ENCODE measurements around the gene RBBP8. TPM values are rescaled to one million over a fixed set of nuclear protein-coding genes. Genes with fewer than 3 reads are reported as not detected.

Gene RBBP8
- total and polyA plus RNA-seq, 10 of the 15 experiments (the other 5 are each of a cell fraction or from before 2014, with no cell fraction given) = 46.2 to 82.3 (median 68.7) TPM

GRCh38 chr18:22932885-22933205 lies 283 bp upstream of the RBBP8 start:
- 1% methylated on average over 17 of the region's 17 CpGs for WGBS (ENCODE audit: insufficient coverage, insufficient replicate concordance, low lambda C conversion rate, missing lambda C conversion rate)
- Histone ChIP-seq H3K36me3 (ENCODE audit: control insufficient read depth in 2 of 2, insufficient read depth in 2 of 2, low read length in 1 of 2) (peaks cover 0 to 2% of the 10 kb centered on the region in 2 experiments; a peak in 1 of 4 replicates), H3K27ac (ENCODE audit: control insufficient read depth, insufficient read depth) (peak overlapping the region; percentile 92), H3K79me2 (ENCODE audit: control insufficient read depth, insufficient read depth, low read length) (peaks cover 28% of the 10 kb centered on the region), H3K9me3 (replicated peaks; ENCODE audit: control insufficient read depth, insufficient read depth, low read length) (no peaks in the 10 kb centered on the region), H3K27me3 (replicated peaks in 1 of 2; ENCODE audit: control insufficient read depth in 2 of 2, insufficient read depth in 2 of 2, low read length in 1 of 2) (no peaks in the 10 kb centered on the region), H3K4me1 (ENCODE audit: control insufficient read depth, insufficient read depth, low read length) (peaks cover 6% of the 10 kb centered on the region), H3K4me3 (peak overlapping the region; percentile 86), H3K9ac (ENCODE audit: control insufficient read depth, insufficient read depth, low read length) (peak overlapping the region; percentile 97), H3K4me2 (ENCODE audit: control insufficient read depth, insufficient read depth) (peak overlapping the region; percentile 93), H2AFZ (ENCODE audit: control insufficient read depth, low read depth, low read length) (peak overlapping the region; percentile 92), H4K20me1 (ENCODE audit: control insufficient read depth, insufficient read depth) (no peaks in the 10 kb centered on the region)
- DNase-seq (ENCODE audit: low read depth, low spot score) (no peak), ATAC-seq (peak; percentile 52), FAIRE-seq (no peak)
- BruUV-seq (replicated peaks) = no TSS peak
- ChIA-PET RAD21 (ENCODE audit: unreplicated experiment) (interaction anchor here (0.7 to 1.6 kb wide), 10 partner anchors 8 to 479 kb away, joined by 3 to 14 read pairs (median 3); no protein-coding TSS in a partner anchor), SMC1A (ENCODE audit: uncharacterized antibody, unreplicated experiment) (interaction anchor here (0.6 to 6.3 kb wide), 8 partner anchors 9 to 529 kb away, joined by 3 to 74 read pairs (median 3); no protein-coding TSS in a partner anchor), POLR2A (interaction anchor here (0.6 to 1.5 kb wide), 6 partner anchors 9 to 1102 kb away, joined by 3 to 11 read pairs (median 4); no protein-coding TSS in a partner anchor), CTCF (interaction anchor here (0.7 to 6.3 kb wide), 12 partner anchors 8 to 425 kb away, joined by 3 to 103 read pairs (median 4); no protein-coding TSS in a partner anchor)
- TF ChIP-seq LARP7 (IDR thresholded peaks at IDR 0.05) (0 out of 2 replicates have a peak, but pooled peaks have one; percentile 41), MEF2A (IDR thresholded peaks at IDR 0.05; ENCODE audit: insufficient read depth, low read depth, low read length) (no peak), EED (IDR thresholded peaks at IDR 0.05; ENCODE audit: low read depth) (no peak), POU2F2 (IDR thresholded peaks at IDR 0.05; ENCODE audit: borderline replicate concordance, low read depth, low read length) (no peak), RCOR1 (conservative IDR thresholded peaks at IDR 0.05; ENCODE audit: low read depth, low read length) (peak; percentile 92; the same call in 1 of the 2 replicates), PAX8 (IDR thresholded peaks at IDR 0.05) (no peak), SREBF2 (IDR thresholded peaks at IDR 0.05; ENCODE audit: low read length) (no peak), CBFB (IDR thresholded peaks at IDR 0.05; ENCODE audit: low read depth) (no peak), POLR2AphosphoS5 (IDR thresholded peaks at IDR 0.05; ENCODE audit: low read length) (no peak), E2F4 (IDR thresholded peaks at IDR 0.05; ENCODE audit: low read depth, low read length) (0 out of 2 replicates have a peak, but pooled peaks have one; percentile 44), NR2C1 (IDR thresholded peaks at IDR 0.05) (no peak), RAD21 (IDR thresholded peaks at IDR 0.05; ENCODE audit: insufficient read depth, low read depth, low read length) (no peak), EGR1 (IDR thresholded peaks at IDR 0.05; ENCODE audit: borderline replicate concordance in 1 of 2, low read depth in 2 of 2, low read length in 2 of 2) (no peak), ZNF24 (IDR thresholded peaks at IDR 0.05) (no peak), RUNX3 (IDR thresholded peaks at IDR 0.05; ENCODE audit: low read length) (peak; percentile 53), NR2C2 (IDR thresholded peaks at IDR 0.05; ENCODE audit: borderline replicate concordance, control insufficient read depth, insufficient read length, low read depth) (no peak), YY1 (IDR thresholded peaks at IDR 0.05; ENCODE audit: low read depth, low read length) (0 out of 2 replicates have a peak, but pooled peaks have one; percentile 1), IKZF2 (IDR thresholded peaks at IDR 0.05) (no peak), NKRF (conservative IDR thresholded peaks at IDR 0.05) (peak; percentile 27; the same call in 1 of the 2 replicates), HDAC6 (IDR thresholded peaks at IDR 0.05; ENCODE audit: unreplicated experiment) (no peak), RFX5 (IDR thresholded peaks at IDR 0.05; ENCODE audit: low read depth, low read length) (no peak)
- intact Hi-C loops (cut with micrococcal nuclease; ENCODE audit: unreplicated experiment) (loop anchor here (2.0 to 10.0 kb wide), 5 partner anchors 46 to 572 kb away; partner anchors contain the start of genes CABLES1 and RMC1), in situ Hi-C loops (cut with MboI) (loop anchor here (25.0 kb wide), 1 partner anchor 1821 kb away; the partner anchor contains the start of gene ROCK1)
